ENCODE measurements around the gene ZNF236. TPM values are rescaled to one million over a fixed set of nuclear protein-coding genes. Genes with fewer than 3 reads are reported as not detected.

The ZNF236 gene
- total and polyA plus RNA-seq, 2 donors (not counting 1 experiment from before 2014, with no cell fraction given): 8.9 to 39.5 TPM

GRCh38 chr18:76788571-76789317 lies 33.6 kb upstream of the ZNF236 start:
- Histone ChIP-seq H3K4me1 (ENCODE audit: control insufficient read depth in 2 of 2, insufficient read depth in 2 of 2, low read length in 2 of 2) (no peaks in the 10 kb centered on the region), H3K79me2 (ENCODE audit: control insufficient read depth, insufficient read depth, low read length) (no peaks in the 10 kb centered on the region), H3K9me3 (ENCODE audit: control extremely low read depth in 1 of 3, control insufficient read depth in 2 of 3, insufficient read depth in 1 of 3, low read length in 2 of 3) (peaks cover 0 to 39% (median 0%) of the 10 kb centered on the region in 3 donors), H4K20me1 (ENCODE audit: control insufficient read depth, insufficient read depth, low read length, poor library complexity, severe bottlenecking) (no peaks in the 10 kb centered on the region), H3K4me2 (replicated peaks; ENCODE audit: low read depth, low read length, poor library complexity, severe bottlenecking) (no peak overlapping the region), H3K9ac (ENCODE audit: low read length) (no peak overlapping the region), H3K36me3 (replicated peaks in 1 of 2; ENCODE audit: control extremely low read depth in 1 of 2, control insufficient read depth in 1 of 2, extremely low read depth in 1 of 2, insufficient read depth in 2 of 2, low read length in 1 of 2) (no peaks in the 10 kb centered on the region), H3K27me3 (replicated peaks in 1 of 4; ENCODE audit: control extremely low read depth in 1 of 4, control insufficient read depth in 3 of 4, insufficient read depth in 4 of 4, low read length in 3 of 4) (peaks cover 0 to 7% (median 3%) of the 10 kb centered on the region in 4 experiments), H3K4me3 (ENCODE audit: control extremely low read depth in 1 of 5, extremely low read depth in 1 of 5, insufficient read depth in 1 of 5, low read depth in 2 of 5, low read length in 4 of 5) (no peak overlapping the region), H2AFZ (ENCODE audit: insufficient read depth, low read depth, low read length, poor library complexity, severe bottlenecking) (no peak overlapping the region), H3K27ac (ENCODE audit: low read length in 2 of 2) (no peak overlapping the region)
- 93% methylated on average over 31 of the region's 36 CpGs for WGBS (ENCODE audit: insufficient coverage)
- TF ChIP-seq EZH2 (IDR thresholded peaks at IDR 0.05; ENCODE audit: borderline replicate concordance, insufficient read depth, low read depth, low read length, poor library complexity, severe bottlenecking): no peak
- TF ChIP-seq CTCF (IDR thresholded peaks at IDR 0.05): no peak
- no peak for ATAC-seq (ENCODE audit: low read depth)
- intact Hi-C loops (cut with micrococcal nuclease): no loop called here
- H3K4me3 Mint-ChIP-seq: no peak overlapping the region
- H3K27ac Mint-ChIP-seq: no peak overlapping the region
- POLR2A ChIA-PET: no interaction called here
- DNase-seq: no peak
- H3K4me1 Mint-ChIP-seq: peaks cover 2% of the 10 kb centered on the region
- H3K27me3 Mint-ChIP-seq: peaks cover 20% of the 10 kb centered on the region
- H3K9me3 Mint-ChIP-seq (ENCODE audit: insufficient read depth): no peaks in the 10 kb centered on the region
- CTCF ChIA-PET: interaction anchor here (1.8 kb wide), 1 partner anchor 14 kb away, joined by 6 read pairs; no protein-coding TSS in a partner anchor

- H4K20me1 ChIP-seq (ENCODE audit: control insufficient read depth, insufficient read depth, low read length, poor library complexity, severe bottlenecking): no peaks in the 10 kb centered on the region
- H2AFZ ChIP-seq (ENCODE audit: insufficient read depth, low read depth, low read length, poor library complexity, severe bottlenecking): no peak overlapping the region
- H3K4me2 ChIP-seq (replicated peaks; ENCODE audit: low read depth, low read length, poor library complexity, severe bottlenecking): no peak overlapping the region
- DNase-seq (no peak), ATAC-seq (ENCODE audit: low read depth) (no peak)
- intact Hi-C loops (cut with micrococcal nuclease): no loop called here
- peaks cover 2% of the 10 kb centered on the region for H3K4me1 Mint-ChIP-seq
- H3K9me3 ChIP-seq (ENCODE audit: control extremely low read depth in 1 of 3, control insufficient read depth in 2 of 3, insufficient read depth in 1 of 3, low read length in 2 of 3): peaks cover 0 to 39% (median 0%) of the 10 kb centered on the region in 3 donors
- H3K4me3 ChIP-seq (ENCODE audit: control extremely low read depth in 1 of 5, extremely low read depth in 1 of 5, insufficient read depth in 1 of 5, low read depth in 2 of 5, low read length in 4 of 5): no peak overlapping the region
- H3K27me3 ChIP-seq (replicated peaks in 1 of 4; ENCODE audit: control extremely low read depth in 1 of 4, control insufficient read depth in 3 of 4, insufficient read depth in 4 of 4, low read length in 3 of 4): peaks cover 0 to 5% (median 1%) of the 10 kb centered on the region in 4 experiments
- H3K9ac ChIP-seq (ENCODE audit: low read length): no peak overlapping the region
- H3K27ac ChIP-seq (ENCODE audit: low read length in 2 of 2): no peak overlapping the region
- H3K36me3 ChIP-seq (replicated peaks in 1 of 2; ENCODE audit: control extremely low read depth in 1 of 2, control insufficient read depth in 1 of 2, extremely low read depth in 1 of 2, insufficient read depth in 2 of 2, low read length in 1 of 2): no peaks in the 10 kb centered on the region
- POLR2A ChIA-PET: no interaction called here
- no peaks in the 10 kb centered on the region for H3K9me3 Mint-ChIP-seq (ENCODE audit: insufficient read depth)
- H3K4me3 Mint-ChIP-seq: no peak overlapping the region
- H3K27ac Mint-ChIP-seq: no peak overlapping the region
- CTCF ChIA-PET: interaction anchor here (1.0 kb wide), 1 partner anchor 12 kb away, joined by 5 read pairs; no protein-coding TSS in a partner anchor
- TF ChIP-seq CTCF (IDR thresholded peaks at IDR 0.05) (no peak), EZH2 (IDR thresholded peaks at IDR 0.05; ENCODE audit: borderline replicate concordance, insufficient read depth, low read depth, low read length, poor library complexity, severe bottlenecking) (no peak)
- 98% methylated on average over 7 of the region's 12 CpGs for WGBS (ENCODE audit: insufficient coverage)
- H3K4me1 ChIP-seq (ENCODE audit: control insufficient read depth in 2 of 2, insufficient read depth in 2 of 2, low read length in 2 of 2): no peaks in the 10 kb centered on the region
- H3K27me3 Mint-ChIP-seq: peaks cover 22% of the 10 kb centered on the region
- no peaks in the 10 kb centered on the region for H3K79me2 ChIP-seq (ENCODE audit: control insufficient read depth, insufficient read depth, low read length)
These were observed 31.3 kb upstream of the ZNF236 start for GRCh38 chr18:76791106-76791505.
